ENCODE measurements around the gene NPAS1.

The NPAS1 gene

GRCh38 chr19:47020992-47021496 is 1.4 kb downstream of the NPAS1 start:
- H3K4me1 ChIP-seq (ENCODE audit: control insufficient read depth, low read length): no peaks in the 10 kb centered on the region
- peaks cover 41% of the 10 kb centered on the region for H3K27me3 ChIP-seq (ENCODE audit: control insufficient read depth, low read length)
- H3K4me3 ChIP-seq (ENCODE audit: low read length): no peak overlapping the region
- no peak overlapping the region for H3K27ac ChIP-seq (ENCODE audit: low read depth, low read length)
- TF ChIP-seq EZH2phosphoT487 (IDR thresholded peaks at IDR 0.05; ENCODE audit: borderline replicate concordance, low read length): no peak
- TF ChIP-seq, protein P1, sequence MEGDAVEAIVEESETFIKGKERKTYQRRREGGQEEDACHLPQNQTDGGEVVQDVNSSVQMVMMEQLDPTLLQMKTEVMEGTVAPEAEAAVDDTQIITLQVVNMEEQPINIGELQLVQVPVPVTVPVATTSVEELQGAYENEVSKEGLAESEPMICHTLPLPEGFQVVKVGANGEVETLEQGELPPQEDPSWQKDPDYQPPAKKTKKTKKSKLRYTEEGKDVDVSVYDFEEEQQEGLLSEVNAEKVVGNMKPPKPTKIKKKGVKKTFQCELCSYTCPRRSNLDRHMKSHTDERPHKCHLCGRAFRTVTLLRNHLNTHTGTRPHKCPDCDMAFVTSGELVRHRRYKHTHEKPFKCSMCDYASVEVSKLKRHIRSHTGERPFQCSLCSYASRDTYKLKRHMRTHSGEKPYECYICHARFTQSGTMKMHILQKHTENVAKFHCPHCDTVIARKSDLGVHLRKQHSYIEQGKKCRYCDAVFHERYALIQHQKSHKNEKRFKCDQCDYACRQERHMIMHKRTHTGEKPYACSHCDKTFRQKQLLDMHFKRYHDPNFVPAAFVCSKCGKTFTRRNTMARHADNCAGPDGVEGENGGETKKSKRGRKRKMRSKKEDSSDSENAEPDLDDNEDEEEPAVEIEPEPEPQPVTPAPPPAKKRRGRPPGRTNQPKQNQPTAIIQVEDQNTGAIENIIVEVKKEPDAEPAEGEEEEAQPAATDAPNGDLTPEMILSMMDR (IDR thresholded peaks at IDR 0.05; ENCODE audit: low read depth, low read length, poor library complexity, severe bottlenecking): no peak
- no peaks in the 10 kb centered on the region for H3K9me2 ChIP-seq (replicated peaks; ENCODE audit: control insufficient read depth, low read length)
- no peaks in the 10 kb centered on the region for H3K9me3 ChIP-seq (ENCODE audit: control insufficient read depth, insufficient read depth, low read length)
- H3F3A ChIP-seq (ENCODE audit: control insufficient read depth, insufficient read depth): no peaks in the 10 kb centered on the region
- no peaks in the 10 kb centered on the region for H3K79me2 ChIP-seq (ENCODE audit: control insufficient read depth, low read length)
- H3K4me2 ChIP-seq (ENCODE audit: low read length): no peak overlapping the region
- H4K20me1 ChIP-seq (ENCODE audit: control insufficient read depth, insufficient read depth, low read depth, low read length): no peaks in the 10 kb centered on the region
- no peaks in the 10 kb centered on the region for H3K36me3 ChIP-seq (ENCODE audit: control insufficient read depth, low read length)

- no peak overlapping the region for H3K4me2 ChIP-seq (ENCODE audit: low read length)
- H3K4me1 ChIP-seq (ENCODE audit: control insufficient read depth, low read length): no peaks in the 10 kb centered on the region
- H3K36me3 ChIP-seq (ENCODE audit: control insufficient read depth, low read length): no peaks in the 10 kb centered on the region
- TF ChIP-seq, protein P1 (IDR thresholded peaks at IDR 0.05; ENCODE audit: low read depth, low read length, poor library complexity, severe bottlenecking): no peak
- no peak for TF ChIP-seq EZH2phosphoT487 (IDR thresholded peaks at IDR 0.05; ENCODE audit: borderline replicate concordance, low read length)
- no peaks in the 10 kb centered on the region for H3F3A ChIP-seq (ENCODE audit: control insufficient read depth, insufficient read depth)
- H3K79me2 ChIP-seq (ENCODE audit: control insufficient read depth, low read length): no peaks in the 10 kb centered on the region
- no peaks in the 10 kb centered on the region for H3K9me3 ChIP-seq (ENCODE audit: control insufficient read depth, insufficient read depth, low read length)
- no peaks in the 10 kb centered on the region for H3K9me2 ChIP-seq (replicated peaks; ENCODE audit: control insufficient read depth, low read length)
- H4K20me1 ChIP-seq (ENCODE audit: control insufficient read depth, insufficient read depth, low read depth, low read length): no peaks in the 10 kb centered on the region
- no peak overlapping the region for H3K27ac ChIP-seq (ENCODE audit: low read depth, low read length)
- peaks cover 46% of the 10 kb centered on the region for H3K27me3 ChIP-seq (ENCODE audit: control insufficient read depth, low read length)
- H3K4me3 ChIP-seq (ENCODE audit: low read length): no peak overlapping the region
These were observed 2.0 kb downstream of the NPAS1 start for GRCh38 chr19:47021536-47022139.

DNA sequence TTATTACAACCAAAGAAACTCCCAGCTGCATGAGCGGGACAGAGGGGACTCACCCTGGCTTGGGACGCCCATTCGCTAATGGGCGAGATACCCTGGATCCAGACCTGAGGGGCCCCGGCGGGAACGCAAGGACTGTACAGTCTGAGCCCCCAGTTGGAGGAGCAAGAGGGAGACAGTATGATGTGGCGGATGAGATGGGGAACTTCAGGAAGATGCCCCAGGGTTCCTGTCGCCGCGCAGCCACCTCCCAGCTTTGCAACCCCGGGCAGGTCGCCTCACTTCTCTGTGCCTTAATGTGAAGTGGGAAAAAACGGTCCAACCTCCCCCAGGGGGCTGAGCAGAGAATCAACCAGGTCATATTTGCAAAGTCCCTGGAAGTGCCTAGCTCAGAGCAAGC is 2.5 kb downstream of the NPAS1 start:
- Histone ChIP-seq H3K4me1 (ENCODE audit: control insufficient read depth, low read length) (no peaks in the 10 kb centered on the region), H4K20me1 (ENCODE audit: control insufficient read depth, insufficient read depth, low read depth, low read length) (no peaks in the 10 kb centered on the region), H3K36me3 (ENCODE audit: control insufficient read depth, low read length) (no peaks in the 10 kb centered on the region), H3F3A (ENCODE audit: control insufficient read depth, insufficient read depth) (no peaks in the 10 kb centered on the region), H3K4me2 (ENCODE audit: low read length) (no peak overlapping the region), H3K9me3 (ENCODE audit: control insufficient read depth, insufficient read depth, low read length) (no peaks in the 10 kb centered on the region), H3K4me3 (ENCODE audit: low read length) (no peak overlapping the region), H3K79me2 (ENCODE audit: control insufficient read depth, low read length) (no peaks in the 10 kb centered on the region), H3K27ac (ENCODE audit: low read depth, low read length) (no peak overlapping the region), H3K27me3 (ENCODE audit: control insufficient read depth, low read length) (peaks cover 51% of the 10 kb centered on the region), H3K9me2 (replicated peaks; ENCODE audit: control insufficient read depth, low read length) (no peaks in the 10 kb centered on the region)
- no peak for TF ChIP-seq EZH2phosphoT487 (IDR thresholded peaks at IDR 0.05; ENCODE audit: borderline replicate concordance, low read length)
- TF ChIP-seq, protein P1 (IDR thresholded peaks at IDR 0.05; ENCODE audit: low read depth, low read length, poor library complexity, severe bottlenecking): no peak

Data from DOHH2 (cell line).